ENCODE measurements around the gene MYLK3.

DNA sequence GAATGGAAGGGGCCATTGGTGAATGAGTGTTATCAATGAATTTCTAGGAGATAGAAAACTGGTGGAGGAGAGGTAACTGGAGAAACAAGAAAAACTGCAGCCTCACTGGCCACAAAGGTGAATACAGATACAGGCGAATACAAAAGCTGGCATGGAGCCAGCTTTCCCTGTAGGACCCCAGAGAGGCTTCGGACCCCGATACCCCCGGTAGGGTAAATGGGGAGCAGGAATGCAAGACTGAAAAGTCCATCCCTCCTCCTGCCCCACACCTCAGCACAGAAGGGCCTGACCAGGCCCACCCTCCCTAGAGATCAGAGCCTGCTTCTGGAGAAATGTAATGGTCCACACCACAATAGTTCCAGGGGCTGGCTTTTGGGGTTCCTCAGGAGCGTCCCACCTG lies 4.9 kb upstream of the MYLK3 start:
- TF ChIP-seq POLR2AphosphoS5 (IDR thresholded peaks at IDR 0.05), result no peak
- TF ChIP-seq, protein P1, sequence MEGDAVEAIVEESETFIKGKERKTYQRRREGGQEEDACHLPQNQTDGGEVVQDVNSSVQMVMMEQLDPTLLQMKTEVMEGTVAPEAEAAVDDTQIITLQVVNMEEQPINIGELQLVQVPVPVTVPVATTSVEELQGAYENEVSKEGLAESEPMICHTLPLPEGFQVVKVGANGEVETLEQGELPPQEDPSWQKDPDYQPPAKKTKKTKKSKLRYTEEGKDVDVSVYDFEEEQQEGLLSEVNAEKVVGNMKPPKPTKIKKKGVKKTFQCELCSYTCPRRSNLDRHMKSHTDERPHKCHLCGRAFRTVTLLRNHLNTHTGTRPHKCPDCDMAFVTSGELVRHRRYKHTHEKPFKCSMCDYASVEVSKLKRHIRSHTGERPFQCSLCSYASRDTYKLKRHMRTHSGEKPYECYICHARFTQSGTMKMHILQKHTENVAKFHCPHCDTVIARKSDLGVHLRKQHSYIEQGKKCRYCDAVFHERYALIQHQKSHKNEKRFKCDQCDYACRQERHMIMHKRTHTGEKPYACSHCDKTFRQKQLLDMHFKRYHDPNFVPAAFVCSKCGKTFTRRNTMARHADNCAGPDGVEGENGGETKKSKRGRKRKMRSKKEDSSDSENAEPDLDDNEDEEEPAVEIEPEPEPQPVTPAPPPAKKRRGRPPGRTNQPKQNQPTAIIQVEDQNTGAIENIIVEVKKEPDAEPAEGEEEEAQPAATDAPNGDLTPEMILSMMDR (IDR thresholded peaks at IDR 0.05), result no peak
